A549 (cell line): ENCODE data around the gene LCN6. TPM values are rescaled to one million over a fixed set of nuclear protein-coding genes. Genes with fewer than 3 reads are reported as not detected.

Source experiments
- ATAC-seq, 2 experiments: fragments of 200-7000 bp in 1 of 2; fragments of >200 bp in 1 of 2; cut with Nextera tagmentation in 1 of 2; cut with Tn5 transposase in 1 of 2; 3 replicates each; pipeline versions ENCODE4 v1.8.0 to v1.9.1; 2018 to 2020; ENCODE audit warnings: mild to moderate bottlenecking in 1 of 2, moderate library complexity in 1 of 2
- CTCF ChIA-PET: fragments of 300-600 bp; sonication (Branson Sonifier 250); formaldehyde crosslinking; extraction: SDS; loops from one replicate; lab custom pipeline; 2021; ENCODE audit warnings: antibody characterized with exemption, inconsistent platforms; lab: Yijun Ruan, JAX
- POLR2A ChIA-PET: fragments of 350-600 bp; formaldehyde crosslinking; extraction: SDS; loops from one replicate; lab custom pipeline; 2021; ENCODE audit warnings: antibody characterized with exemption, inconsistent platforms; lab: Yijun Ruan, JAX
- DNase-seq, 2 experiments: peaks; one replicate each; pipeline versions ENCODE4 v3.0.0 to v3.0.0-alpha.2; 2011 to 2016; ENCODE audit warnings: low read depth in 1 of 2, low spot score in 1 of 2
- FAIRE-seq: peaks from 2 replicates; lab custom pipeline; 2011; peaks lifted over from hg19 to GRCh38; lab: Jason Lieb, UNC
- H3K27ac ChIP-seq, 2 experiments: fragments of >200 bp; sonication (Bioruptor Twin); formaldehyde crosslinking; 3 replicates each; pipeline ENCODE4 v1.5.1; 2016 to 2017
- H3K4me1 ChIP-seq: fragments of >200 bp; sonication (Bioruptor Twin); formaldehyde crosslinking; 3 replicates; pipeline ENCODE4 v1.6.1; 2016
- H3K4me2 ChIP-seq: fragments of >200 bp; sonication (Bioruptor Twin); formaldehyde crosslinking; 3 replicates; pipeline ENCODE4 v1.6.1; 2016
- H3K4me3 ChIP-seq: fragments of >200 bp; sonication (Bioruptor Twin); formaldehyde crosslinking; 3 replicates; pipeline ENCODE4 v1.5.1; 2016
- H3K9me3 ChIP-seq: fragments of >200 bp; sonication (Bioruptor Twin); formaldehyde crosslinking; 3 replicates; pipeline ENCODE4 v1.6.1; 2016
- BHLHE40 ChIP-seq: IDR thresholded peaks from 2 replicates; pipeline ENCODE4 v1.6.1; 2012; ENCODE audit warnings: low read depth, low read length, inconsistent platforms
- CBX8 ChIP-seq: fragments of 200-600 bp; sonication (generic); IDR thresholded peaks from 2 replicates; pipeline ENCODE4 v1.6.1; 2016
- CHD2 ChIP-seq: fragments of 150-350 bp; IDR thresholded peaks from 2 replicates; pipeline ENCODE4 v1.6.1; 2014; ENCODE audit warnings: low read length; ENCODE audit not compliant: partially characterized antibody
- EHMT2 ChIP-seq: fragments of 200-600 bp; sonication (generic); IDR thresholded peaks from 2 replicates; pipeline ENCODE4 v1.6.1; 2016; ENCODE audit warnings: antibody characterized with exemption, low read depth, mild to moderate bottlenecking, moderate library complexity
- HOXB13 ChIP-seq: fragments of 250-450 bp; sonication (Bioruptor Pico); IDR thresholded peaks from 2 replicates; pipeline ENCODE4 v1.5.0; 2020; ENCODE audit warnings: low read depth, mild to moderate bottlenecking, moderate library complexity
- HOXB5 ChIP-seq: fragments of 250-450 bp; sonication (Bioruptor Pico); IDR thresholded peaks from 2 replicates; pipeline ENCODE4 v1.5.0; 2020; ENCODE audit warnings: mild to moderate bottlenecking, moderate library complexity
- KDM1A ChIP-seq: fragments of 200-600 bp; sonication (generic); IDR thresholded peaks from 2 replicates; pipeline ENCODE4 v1.6.1; 2016; ENCODE audit warnings: low read depth, mild to moderate bottlenecking
- MAFK ChIP-seq: fragments of 450-650 bp; IDR thresholded peaks from 2 replicates; pipeline ENCODE4 v1.6.1; 2014; ENCODE audit not compliant: partially characterized antibody
- NR3C1 ChIP-seq: fragments of >200 bp; sonication (Bioruptor Twin); formaldehyde crosslinking; IDR thresholded peaks from 3 replicates; pipeline ENCODE4 v1.6.1; 2017
- RCOR1 ChIP-seq: fragments of 150-350 bp; IDR thresholded peaks from 2 replicates; pipeline ENCODE4 v1.6.1; 2014; ENCODE audit warnings: antibody characterized with exemption, low read length, low read depth
- RFX5 ChIP-seq: fragments of 450-650 bp; IDR thresholded peaks from 2 replicates; pipeline ENCODE4 v1.7.1; 2014; ENCODE audit warnings: antibody characterized with exemption, mild to moderate bottlenecking, moderate library complexity
- RNF2 ChIP-seq: fragments of 200-600 bp; sonication (generic); IDR thresholded peaks from 2 replicates; pipeline ENCODE4 v1.6.1; 2016; ENCODE audit warnings: low read depth, mild to moderate bottlenecking, antibody characterized with exemption, moderate library complexity, borderline replicate concordance
- SMC3 ChIP-seq: fragments of >200 bp; sonication (Bioruptor Twin); formaldehyde crosslinking; IDR thresholded peaks from 3 replicates; pipeline ENCODE4 v1.6.1; 2018; ENCODE audit warnings: inconsistent platforms
- SREBF2 ChIP-seq: fragments of 450-650 bp; IDR thresholded peaks from 2 replicates; pipeline ENCODE4 v1.6.1; 2014; ENCODE audit warnings: mild to moderate bottlenecking, moderate library complexity
- TP53 ChIP-seq: fragments of 250-450 bp; sonication (Bioruptor Pico); IDR thresholded peaks from 2 replicates; pipeline ENCODE4 v1.5.0; 2021; ENCODE audit warnings: mild to moderate bottlenecking, moderate library complexity
- ZC3H11A ChIP-seq: fragments of 450-650 bp; IDR thresholded peaks from 2 replicates; pipeline ENCODE4 v1.6.1; 2014; ENCODE audit warnings: antibody characterized with exemption, mild to moderate bottlenecking
- ZFP36 ChIP-seq: fragments of 450-650 bp; IDR thresholded peaks from 2 replicates; pipeline ENCODE4 v1.6.1; 2014; ENCODE audit warnings: borderline replicate concordance; ENCODE audit not compliant: partially characterized antibody
- WGBS: methylation state at CpG from one replicate; pipeline ENCODE4 v1.1.6; 2017; ENCODE audit errors: missing lambda C conversion rate; 5-methylcytosine and 5-hydroxymethylcytosine counted together
- polyA plus RNA-seq, 4 experiments: library from polyadenylated mRNA; depleted of rRNA in 3 of 4; stranded (reverse); fragments of >200 nt; fragmentation: RNase III in 1 of 4; extraction: RNeasy Plus Mini Kit Qiagen cat#74134 plus additional on column Dnase treatment in 1 of 4; gene quantifications; 2 replicates in 3 of 4; 3 replicates in 1 of 4; pipeline ENCODE4 v1.2.3, GENCODE V29; 2011 to 2017
- TF ChIP-seq, protein P1 (sequence below): fragments of >200 bp; sonication (Bioruptor Twin); formaldehyde crosslinking; IDR thresholded peaks from 3 replicates; pipeline ENCODE4 v1.5.1; 2016
- TF ChIP-seq, protein P2 (sequence below): fragments of 150-350 bp; IDR thresholded peaks from 2 replicates; pipeline ENCODE4 v1.6.1; 2014; ENCODE audit warnings: low read depth, mild to moderate bottlenecking, low read length
- TF ChIP-seq, protein P3 (sequence below): fragments of 200-600 bp; sonication (generic); IDR thresholded peaks from 2 replicates; pipeline ENCODE4 v1.6.1; 2016; ENCODE audit warnings: antibody characterized with exemption, mild to moderate bottlenecking, moderate library complexity
- TF ChIP-seq, protein P4 (sequence below): fragments of 250-450 bp; sonication (Bioruptor Pico); IDR thresholded peaks from 2 replicates; pipeline ENCODE4 v1.5.0; 2020; ENCODE audit warnings: low read depth, mild to moderate bottlenecking, moderate library complexity

Gene LCN6
- polyA plus RNA-seq, 2 of the 4 experiments (the other 2 are of a cell fraction): not detected

DNA sequence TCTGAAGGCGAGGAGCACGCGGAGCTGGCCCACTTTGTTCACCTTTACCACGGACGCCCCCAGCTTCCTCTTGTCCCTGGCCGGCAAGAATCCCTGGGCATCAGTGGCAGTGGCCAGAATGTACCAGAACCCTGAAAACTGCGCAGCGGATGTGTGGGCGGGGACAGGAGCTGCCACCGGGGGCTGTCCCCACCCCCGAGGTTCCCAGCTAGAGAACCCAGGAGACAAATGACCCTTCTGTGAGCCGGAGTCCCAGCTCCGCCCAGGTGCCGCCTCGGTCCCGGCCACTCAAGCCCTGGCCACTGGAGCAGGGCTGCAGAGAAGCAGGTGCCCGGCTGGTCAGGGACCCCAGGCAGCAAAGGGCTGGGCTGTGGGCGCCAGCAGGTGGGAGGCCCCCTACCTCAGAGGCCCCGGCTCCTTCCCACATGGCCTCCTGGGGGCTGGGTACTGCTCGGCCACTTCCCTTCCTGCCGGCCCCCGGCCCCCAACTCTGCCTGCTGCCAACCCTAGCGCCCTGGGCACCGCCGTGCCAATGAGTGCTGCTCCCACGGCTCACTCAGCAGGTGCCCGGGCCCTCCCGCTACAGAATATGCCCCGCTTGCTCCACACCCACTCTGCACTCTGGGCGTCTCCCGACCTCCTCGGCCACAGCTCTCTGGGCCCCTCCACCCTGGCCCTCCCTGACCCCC lies 6.3 kb downstream of the LCN6 start:
- ChIA-PET POLR2A (interaction anchor here (0.5 kb wide), 1 partner anchor 23 kb away, joined by 3 read pairs; no protein-coding TSS in a partner anchor), CTCF (interaction anchor here (1.4 to 11.9 kb wide), 4 partner anchors 12 to 51 kb away, joined by 3 to 79 read pairs (median 28); partner anchors contain the start of gene LCN8)
- TF ChIP-seq HOXB13 (CRISPR knock-in tag) (no peak), RNF2 (no peak), BHLHE40 (no peak), HOXB5 (CRISPR knock-in tag) (no peak), NR3C1 (no peak), MAFK (no peak), RFX5 (no peak), KDM1A (no peak), EHMT2 (no peak), SMC3 (no peak), SREBF2 (no peak), ZC3H11A (no peak)
- TF ChIP-seq, all 56 proteins: peak for 0
- 75% methylated on average over 26 of the region's 32 CpGs for WGBS
- DNase-seq: no peak
- H3K4me3 ChIP-seq: no peak overlapping the region
- peak in 1 of 2 experiments; percentile 13; a peak in 3 of 6 replicates for ATAC-seq
- no peaks in the 10 kb centered on the region for H3K9me3 ChIP-seq
- no peak overlapping the region for H3K27ac ChIP-seq
- FAIRE-seq: no peak
- H3K4me2 ChIP-seq: no peak overlapping the region
- no peaks in the 10 kb centered on the region for H3K4me1 ChIP-seq

DNA sequence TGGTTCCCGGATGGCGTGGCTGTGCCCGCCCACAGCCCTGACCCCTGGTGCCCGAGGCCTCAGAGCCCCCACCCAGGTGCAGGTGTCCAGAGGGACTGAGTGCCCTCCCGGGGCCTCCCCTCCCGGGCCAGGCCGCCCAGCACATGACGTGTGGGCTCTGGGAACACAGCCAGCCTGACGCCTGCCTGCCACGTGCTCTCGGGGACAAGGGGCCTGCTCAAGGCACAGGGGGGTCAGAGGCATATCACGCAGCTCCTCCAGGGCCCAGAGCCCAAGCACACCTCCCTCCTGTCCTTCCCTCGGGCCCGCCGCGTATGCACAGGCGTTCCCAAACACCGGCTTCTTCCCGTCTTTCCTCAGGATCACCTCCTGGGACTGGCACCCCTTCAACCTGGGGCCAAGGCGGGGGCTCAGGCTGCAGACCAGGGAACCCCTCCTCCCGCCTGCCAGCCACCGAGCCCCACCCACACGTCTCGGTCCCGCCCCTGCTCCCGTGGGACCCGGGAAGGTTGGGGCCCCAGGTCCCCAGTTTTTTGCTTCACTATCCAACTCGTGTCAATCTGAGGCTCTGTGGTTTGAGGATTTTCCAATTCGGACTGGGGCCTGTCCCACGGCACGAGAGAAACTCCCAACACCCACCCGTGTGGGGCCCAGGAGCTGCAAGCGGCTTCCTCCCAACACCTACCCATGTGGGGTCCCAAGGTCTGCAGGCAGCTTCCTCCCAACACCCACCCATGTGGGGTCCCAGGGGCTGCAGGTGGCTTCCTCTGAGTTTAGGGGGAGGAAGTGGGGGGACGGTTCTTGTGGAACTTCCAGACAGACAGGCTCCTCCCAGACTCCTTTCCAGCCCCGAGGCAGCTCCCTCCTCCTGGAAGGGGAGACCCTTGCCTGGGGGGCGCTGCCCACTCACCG lies 7.1 kb downstream of the LCN6 start:
- H3K4me1 ChIP-seq: no peaks in the 10 kb centered on the region
- H3K4me2 ChIP-seq: no peak overlapping the region
- TF ChIP-seq, protein P1, sequence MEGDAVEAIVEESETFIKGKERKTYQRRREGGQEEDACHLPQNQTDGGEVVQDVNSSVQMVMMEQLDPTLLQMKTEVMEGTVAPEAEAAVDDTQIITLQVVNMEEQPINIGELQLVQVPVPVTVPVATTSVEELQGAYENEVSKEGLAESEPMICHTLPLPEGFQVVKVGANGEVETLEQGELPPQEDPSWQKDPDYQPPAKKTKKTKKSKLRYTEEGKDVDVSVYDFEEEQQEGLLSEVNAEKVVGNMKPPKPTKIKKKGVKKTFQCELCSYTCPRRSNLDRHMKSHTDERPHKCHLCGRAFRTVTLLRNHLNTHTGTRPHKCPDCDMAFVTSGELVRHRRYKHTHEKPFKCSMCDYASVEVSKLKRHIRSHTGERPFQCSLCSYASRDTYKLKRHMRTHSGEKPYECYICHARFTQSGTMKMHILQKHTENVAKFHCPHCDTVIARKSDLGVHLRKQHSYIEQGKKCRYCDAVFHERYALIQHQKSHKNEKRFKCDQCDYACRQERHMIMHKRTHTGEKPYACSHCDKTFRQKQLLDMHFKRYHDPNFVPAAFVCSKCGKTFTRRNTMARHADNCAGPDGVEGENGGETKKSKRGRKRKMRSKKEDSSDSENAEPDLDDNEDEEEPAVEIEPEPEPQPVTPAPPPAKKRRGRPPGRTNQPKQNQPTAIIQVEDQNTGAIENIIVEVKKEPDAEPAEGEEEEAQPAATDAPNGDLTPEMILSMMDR: no peak
- TF ChIP-seq, protein P2, sequence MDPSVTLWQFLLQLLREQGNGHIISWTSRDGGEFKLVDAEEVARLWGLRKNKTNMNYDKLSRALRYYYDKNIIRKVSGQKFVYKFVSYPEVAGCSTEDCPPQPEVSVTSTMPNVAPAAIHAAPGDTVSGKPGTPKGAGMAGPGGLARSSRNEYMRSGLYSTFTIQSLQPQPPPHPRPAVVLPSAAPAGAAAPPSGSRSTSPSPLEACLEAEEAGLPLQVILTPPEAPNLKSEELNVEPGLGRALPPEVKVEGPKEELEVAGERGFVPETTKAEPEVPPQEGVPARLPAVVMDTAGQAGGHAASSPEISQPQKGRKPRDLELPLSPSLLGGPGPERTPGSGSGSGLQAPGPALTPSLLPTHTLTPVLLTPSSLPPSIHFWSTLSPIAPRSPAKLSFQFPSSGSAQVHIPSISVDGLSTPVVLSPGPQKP: no peak
- TF ChIP-seq RNF2: no peak
- TF ChIP-seq, all 56 proteins: peak for 0
- Histone ChIP-seq H3K4me3 (no peak overlapping the region), H3K27ac (no peak overlapping the region), H3K9me3 (no peaks in the 10 kb centered on the region)
- ChIA-PET CTCF (interaction anchor here (1.4 to 11.9 kb wide), 4 partner anchors 11 to 51 kb away, joined by 3 to 79 read pairs (median 28); partner anchors contain the start of gene LCN8), POLR2A (no interaction called here)
- 72% methylated on average over 27 of the region's 37 CpGs for WGBS
- FAIRE-seq (no peak), ATAC-seq (no peak), DNase-seq (no peak)

DNA sequence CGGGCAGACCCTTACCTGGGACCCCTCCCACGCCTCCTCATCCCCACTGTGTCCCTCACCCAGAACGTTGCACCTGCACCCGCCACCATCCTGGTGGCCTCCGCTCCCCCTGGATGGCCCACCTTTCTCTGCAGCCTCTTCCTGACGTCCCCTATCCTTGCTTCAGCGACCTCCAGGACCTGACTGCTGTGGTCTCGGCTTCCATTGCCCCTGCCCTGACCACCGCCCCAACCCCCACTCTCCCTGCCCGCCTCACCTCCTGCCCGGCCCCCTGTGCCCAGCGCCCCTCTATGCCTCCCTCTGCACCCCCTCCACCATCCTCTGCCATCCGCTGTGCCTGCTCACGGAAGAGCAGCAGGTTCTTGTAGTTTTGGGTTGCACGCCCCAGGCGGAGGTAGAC lies 7.8 kb downstream of the LCN6 start:
- ChIA-PET CTCF (interaction anchor here (1.0 to 11.9 kb wide), 6 partner anchors 10 to 289 kb away, joined by 3 to 79 read pairs (median 6); partner anchors contain the start of gene LCN8), POLR2A (interaction anchor here (1.1 kb wide), 1 partner anchor 12 kb away, joined by 6 read pairs; no protein-coding TSS in a partner anchor)
- Histone ChIP-seq H3K4me2 (no peak overlapping the region), H3K4me3 (no peak overlapping the region), H3K9me3 (no peaks in the 10 kb centered on the region), H3K27ac (no peak overlapping the region), H3K4me1 (no peaks in the 10 kb centered on the region)
- DNase-seq: no peak
- 70% methylated on average over 14 of the region's 16 CpGs for WGBS
- no peak for ATAC-seq
- no peak for FAIRE-seq
- no peak for TF ChIP-seq TP53 (CRISPR knock-in tag)
- no peak for TF ChIP-seq RCOR1
- TF ChIP-seq HOXB13 (CRISPR knock-in tag): no peak
- TF ChIP-seq, protein P2: no peak
- no peak for TF ChIP-seq CBX8
- TF ChIP-seq, protein P3, sequence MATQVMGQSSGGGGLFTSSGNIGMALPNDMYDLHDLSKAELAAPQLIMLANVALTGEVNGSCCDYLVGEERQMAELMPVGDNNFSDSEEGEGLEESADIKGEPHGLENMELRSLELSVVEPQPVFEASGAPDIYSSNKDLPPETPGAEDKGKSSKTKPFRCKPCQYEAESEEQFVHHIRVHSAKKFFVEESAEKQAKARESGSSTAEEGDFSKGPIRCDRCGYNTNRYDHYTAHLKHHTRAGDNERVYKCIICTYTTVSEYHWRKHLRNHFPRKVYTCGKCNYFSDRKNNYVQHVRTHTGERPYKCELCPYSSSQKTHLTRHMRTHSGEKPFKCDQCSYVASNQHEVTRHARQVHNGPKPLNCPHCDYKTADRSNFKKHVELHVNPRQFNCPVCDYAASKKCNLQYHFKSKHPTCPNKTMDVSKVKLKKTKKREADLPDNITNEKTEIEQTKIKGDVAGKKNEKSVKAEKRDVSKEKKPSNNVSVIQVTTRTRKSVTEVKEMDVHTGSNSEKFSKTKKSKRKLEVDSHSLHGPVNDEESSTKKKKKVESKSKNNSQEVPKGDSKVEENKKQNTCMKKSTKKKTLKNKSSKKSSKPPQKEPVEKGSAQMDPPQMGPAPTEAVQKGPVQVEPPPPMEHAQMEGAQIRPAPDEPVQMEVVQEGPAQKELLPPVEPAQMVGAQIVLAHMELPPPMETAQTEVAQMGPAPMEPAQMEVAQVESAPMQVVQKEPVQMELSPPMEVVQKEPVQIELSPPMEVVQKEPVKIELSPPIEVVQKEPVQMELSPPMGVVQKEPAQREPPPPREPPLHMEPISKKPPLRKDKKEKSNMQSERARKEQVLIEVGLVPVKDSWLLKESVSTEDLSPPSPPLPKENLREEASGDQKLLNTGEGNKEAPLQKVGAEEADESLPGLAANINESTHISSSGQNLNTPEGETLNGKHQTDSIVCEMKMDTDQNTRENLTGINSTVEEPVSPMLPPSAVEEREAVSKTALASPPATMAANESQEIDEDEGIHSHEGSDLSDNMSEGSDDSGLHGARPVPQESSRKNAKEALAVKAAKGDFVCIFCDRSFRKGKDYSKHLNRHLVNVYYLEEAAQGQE: no peak
- no peak for TF ChIP-seq ZFP36
- no peak for TF ChIP-seq CHD2
- TF ChIP-seq, protein P4, sequence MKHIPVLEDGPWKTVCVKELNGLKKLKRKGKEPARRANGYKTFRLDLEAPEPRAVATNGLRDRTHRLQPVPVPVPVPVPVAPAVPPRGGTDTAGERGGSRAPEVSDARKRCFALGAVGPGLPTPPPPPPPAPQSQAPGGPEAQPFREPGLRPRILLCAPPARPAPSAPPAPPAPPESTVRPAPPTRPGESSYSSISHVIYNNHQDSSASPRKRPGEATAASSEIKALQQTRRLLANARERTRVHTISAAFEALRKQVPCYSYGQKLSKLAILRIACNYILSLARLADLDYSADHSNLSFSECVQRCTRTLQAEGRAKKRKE (CRISPR knock-in tag): no peak
- no peak for TF ChIP-seq SREBF2
